ENCODE results near the gene DNAJA3. TPM values are rescaled to one million over a fixed set of nuclear protein-coding genes. Genes with fewer than 3 reads are reported as not detected.
"Not testable (repeated sequence)": the region's sequence is repeated elsewhere in the genome, so short reads cannot be mapped to it uniquely, and the experiment has no call there.

The DNAJA3 gene
- total RNA-seq, 1 donor from 2014 or later, result 35.2 TPM

DNA sequence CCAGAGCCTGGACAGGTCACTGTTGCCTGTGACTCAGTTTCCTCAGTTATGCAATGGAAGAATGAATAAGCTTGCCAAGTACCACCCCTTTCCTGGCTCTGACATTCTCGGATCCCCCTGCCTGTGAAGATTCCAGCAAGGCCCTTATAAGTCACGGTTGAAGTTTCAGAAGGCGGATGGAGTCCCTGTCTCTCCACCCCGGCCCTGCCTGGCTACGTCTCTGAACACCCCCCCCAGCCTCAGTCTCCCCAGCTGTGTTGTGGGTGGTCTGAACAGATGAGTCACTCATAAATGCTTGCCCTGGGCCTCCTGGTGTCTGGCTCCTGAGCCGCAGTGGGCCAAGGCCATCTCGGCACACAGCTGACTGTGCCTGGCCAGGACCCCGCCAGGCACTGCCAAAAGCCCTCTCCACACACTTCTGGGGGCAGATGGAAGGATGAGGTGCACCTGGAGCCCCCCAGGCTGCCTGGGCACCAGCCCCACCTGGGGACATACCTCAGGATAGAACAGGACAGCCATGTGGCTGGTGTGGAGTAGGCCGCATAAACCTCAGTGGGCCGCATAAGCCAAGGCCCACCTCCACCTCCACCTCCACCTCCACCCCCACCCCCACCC is 38.6 kb upstream of the DNAJA3 start:
- DNase-seq (ENCODE audit: extremely low read depth, low read depth, low spot score), result no peak

DNA sequence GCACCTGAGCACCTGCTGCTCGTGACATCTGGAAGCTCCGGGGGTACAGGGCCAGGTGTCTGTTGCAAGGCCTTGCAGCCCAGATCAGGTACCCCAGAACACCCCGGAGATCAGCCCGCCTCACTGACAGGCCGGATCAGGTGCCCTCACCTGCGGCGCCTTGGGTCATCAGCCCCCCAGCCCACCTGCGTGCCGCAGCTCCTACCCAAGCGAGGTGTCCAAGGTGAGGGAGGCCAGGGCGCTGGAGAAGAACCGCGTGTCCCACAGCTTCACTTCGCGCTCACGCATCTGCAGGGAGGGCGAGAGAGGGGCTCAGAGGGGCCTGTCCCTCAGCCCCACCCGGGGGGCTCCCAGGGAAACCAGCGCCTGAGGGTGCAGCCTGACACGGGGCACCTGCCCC is 37.9 kb upstream of the DNAJA3 start:
- DNase-seq (ENCODE audit: extremely low read depth, low read depth, low spot score), result no peak

DNA sequence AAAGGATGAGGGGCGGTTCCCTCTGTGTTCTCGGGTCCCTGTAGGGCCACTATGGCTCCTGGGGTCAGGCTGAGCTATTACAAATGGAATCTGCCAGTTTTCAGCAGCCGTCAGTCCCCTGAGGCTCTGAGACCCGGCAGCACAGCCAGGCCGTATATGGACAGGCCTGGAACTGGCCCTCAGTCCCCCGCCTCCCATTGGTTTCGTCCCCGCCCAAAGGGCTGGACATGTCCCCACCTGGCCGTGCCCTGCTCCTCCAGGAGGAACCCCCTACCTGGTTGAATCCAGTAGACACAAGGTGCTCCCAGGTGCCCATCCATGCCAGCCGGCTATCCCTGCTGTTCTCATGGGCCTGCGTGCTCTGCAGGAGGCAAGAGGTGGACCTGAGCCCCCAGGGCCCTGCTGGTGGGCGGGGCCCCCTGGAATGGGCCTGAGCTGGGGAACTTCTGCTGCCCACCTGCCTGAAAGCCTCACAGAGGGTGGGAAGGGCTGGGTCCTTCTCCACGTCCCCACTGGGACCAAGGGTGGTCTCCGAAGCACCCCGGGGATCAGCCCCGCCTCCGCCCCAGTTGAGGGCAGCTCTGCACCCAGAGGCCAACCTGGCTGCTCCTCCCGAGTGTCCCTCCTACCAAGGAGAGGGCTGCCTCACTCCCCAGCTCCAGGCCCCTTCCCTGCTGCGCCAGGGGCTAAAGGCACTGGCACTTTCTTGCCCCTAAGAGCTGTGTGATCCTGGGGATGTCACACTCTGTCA is 37.2 kb upstream of the DNAJA3 start:
- DNase-seq (ENCODE audit: extremely low read depth, low read depth, low spot score), result no peak

DNA sequence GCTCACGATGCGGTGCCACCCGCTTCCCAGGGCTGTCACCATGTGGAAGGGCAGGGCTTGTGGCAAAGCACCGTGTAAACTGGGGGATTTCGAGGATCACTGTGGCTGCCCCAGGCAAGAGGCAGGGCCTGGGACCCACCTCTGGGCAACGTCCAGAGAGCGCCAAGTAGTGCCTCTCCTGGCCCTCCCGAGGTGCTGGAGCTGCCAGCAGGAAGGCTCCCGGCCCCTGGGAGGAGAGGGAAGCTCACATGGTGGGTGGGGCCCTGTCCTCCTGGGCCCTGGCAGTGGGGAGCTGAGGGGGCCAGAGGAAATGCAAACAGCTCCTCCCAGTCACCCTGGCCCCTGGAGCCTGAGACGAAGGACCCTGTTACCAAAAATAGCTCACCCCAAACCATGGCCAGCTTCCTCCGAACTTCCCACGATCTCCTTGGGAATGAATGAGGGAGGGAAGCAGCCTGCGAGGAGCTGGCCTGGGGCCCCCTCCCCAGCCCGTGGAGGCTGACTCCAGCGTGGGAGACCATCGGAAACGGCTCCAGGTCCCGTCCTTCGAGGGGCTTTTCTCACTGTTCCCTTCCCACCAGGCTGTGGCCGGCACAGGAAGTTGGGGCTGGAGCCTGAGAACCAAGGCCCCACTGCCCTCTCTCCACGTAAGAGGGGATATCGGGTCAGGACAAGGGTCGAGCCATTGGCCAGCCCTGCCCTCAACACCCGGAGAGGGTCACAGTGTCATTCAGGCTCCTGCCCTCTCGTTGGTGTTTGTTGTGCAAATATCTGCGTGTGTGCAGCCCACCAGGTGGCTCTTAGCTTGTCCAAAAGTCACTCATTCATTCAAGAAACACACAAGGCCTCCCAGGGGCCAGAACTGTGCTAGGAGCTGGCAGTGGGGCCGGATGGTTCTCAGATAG is 36.4 kb upstream of the DNAJA3 start:
- DNase-seq (ENCODE audit: extremely low read depth, low read depth, low spot score), result no peak

DNA sequence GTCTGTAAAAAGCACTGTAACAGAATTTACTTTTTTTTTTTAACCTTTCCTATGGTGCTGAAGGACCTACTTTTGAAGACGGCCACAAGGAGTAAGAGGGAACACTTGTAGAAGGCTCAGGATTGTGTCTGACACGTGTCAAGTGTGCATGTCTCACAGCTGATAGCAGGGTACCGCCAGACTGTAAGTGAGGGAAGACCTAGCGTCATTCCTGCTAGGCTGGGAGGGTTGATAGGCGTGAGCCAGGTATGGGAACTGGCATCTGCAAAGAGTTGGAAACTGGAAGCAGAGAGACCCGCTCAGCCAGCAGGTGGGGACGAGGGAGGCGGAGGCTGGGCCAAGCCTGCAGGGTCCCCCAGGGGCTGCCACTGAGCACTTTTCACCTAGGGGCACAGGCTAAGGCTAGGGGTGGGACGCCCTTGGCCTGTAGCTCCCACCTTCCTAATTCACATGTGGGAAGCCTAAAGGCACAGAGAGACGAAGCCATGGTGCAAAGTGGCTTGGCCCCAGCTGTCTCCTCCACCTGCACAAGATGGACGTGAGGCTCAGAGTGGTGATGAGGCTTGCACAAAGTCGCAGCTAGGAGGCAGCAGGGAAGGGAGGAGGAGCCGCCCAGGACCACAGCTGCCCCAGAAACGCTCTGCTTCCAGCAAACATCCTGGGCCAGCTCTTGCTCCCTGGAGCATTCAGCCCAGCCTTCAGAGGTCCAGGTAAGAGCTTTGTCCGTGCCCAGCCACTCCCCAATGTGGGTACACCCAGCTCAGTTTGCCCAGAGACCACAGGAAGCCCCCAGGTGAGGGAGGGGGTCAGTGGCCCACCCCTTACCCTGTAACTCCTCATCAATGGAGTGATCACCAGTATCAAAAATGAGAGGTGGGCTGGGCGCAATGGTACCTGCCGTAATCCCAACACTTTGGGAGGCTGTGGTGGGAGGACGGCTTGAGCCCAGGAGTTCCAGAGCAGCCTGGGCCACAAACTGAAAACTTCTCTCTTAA is 35.1 kb upstream of the DNAJA3 start:
- no peak for DNase-seq (ENCODE audit: extremely low read depth, low read depth, low spot score)

DNA sequence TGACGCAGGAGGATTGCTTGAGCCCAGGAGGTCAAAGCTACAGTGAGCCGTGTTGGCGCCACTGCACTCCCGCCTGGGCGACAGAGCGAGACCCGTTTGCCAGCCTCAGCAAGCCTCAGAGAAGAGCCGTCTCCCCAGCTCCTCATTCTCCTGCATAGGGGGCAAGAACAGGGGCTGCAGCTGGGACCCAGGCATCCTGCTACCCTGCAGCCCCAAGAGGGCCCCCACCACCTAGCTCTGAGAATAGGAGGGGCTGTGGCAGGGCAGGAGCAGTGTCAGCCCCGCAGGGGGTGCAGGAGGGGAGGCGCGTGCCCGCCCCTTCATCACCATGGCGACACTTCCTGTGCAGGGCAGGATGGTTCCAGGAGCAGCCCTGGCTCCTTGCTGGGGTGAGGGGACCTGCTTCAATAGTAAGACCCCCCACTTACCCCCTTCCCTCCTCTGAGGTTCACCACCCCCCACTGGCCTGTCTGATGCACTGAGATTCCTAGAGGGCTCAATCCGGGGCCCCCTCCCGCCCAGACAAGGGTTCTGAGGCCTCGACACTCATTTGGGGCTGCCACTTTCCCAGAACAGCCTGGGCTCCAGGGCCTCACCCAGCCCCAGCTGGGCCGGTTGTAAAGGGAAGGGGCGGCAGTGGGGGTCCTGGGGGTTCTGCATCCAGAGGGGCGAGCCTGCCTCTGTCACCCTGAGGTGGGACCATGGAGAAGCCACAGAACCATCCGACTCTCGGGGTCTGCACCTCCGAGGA is 33.9 kb upstream of the DNAJA3 start:
- no peak for DNase-seq (ENCODE audit: extremely low read depth, low read depth, low spot score)

DNA sequence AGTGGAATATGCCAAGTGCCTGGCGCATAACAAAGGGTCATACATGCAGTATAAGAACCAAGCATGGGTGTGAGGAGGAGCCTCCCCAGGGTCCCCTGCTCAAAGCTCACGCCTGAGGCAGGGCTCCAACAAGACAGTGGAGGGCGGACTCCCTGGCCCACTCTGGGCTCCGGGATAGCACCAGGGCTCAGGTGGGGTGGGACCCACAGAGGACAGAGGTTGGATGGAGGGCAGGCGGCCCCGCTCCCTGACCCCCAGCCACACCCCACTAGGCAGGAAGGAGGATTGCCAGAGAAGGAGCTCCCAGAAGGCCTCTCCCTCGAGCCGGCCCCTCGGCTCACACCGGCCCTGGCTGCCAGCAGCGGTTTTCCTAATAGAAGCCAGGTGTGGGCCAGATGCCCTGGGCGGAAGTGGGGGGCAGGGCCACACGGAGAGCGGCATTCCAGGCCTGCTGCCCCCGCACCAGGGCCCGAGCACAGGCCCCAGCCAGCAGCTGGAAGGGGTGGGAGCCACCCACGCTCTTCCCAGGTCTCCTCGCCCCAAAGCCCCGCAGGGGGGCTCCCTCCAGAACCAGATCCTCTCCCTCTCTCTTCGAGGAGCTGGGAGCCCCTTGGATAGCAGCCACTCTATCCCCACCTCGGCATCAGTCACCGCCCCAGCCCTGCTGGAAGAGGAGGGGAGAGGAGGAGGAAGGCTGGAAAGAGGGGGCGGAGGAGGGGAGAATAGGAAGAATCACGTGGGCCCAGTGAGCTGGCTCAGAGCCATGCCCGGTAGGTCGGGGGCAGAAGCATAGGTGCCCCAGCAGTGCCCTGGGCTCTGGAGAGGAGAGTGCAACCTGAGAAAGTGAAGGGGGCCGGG is 33.1 kb upstream of the DNAJA3 start:
- no peak for DNase-seq (ENCODE audit: extremely low read depth, low read depth, low spot score)

DNA sequence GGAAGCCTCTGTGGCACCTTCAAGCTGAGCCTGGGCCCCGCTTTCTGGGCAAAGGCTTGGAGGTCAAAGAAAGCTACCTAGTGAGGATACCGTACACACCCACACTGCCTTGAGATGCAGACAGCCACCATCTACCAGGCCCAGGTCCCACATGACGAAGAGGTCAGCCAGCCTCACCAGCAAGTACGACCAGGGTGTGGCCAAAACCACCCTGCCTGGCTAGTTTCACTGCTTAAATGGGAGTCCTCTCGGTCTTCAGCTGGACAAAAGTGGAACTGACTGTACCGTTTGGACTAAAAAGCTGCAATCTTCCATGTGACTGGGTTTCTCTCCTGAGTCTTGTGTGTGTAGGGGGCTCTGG is 32.4 kb upstream of the DNAJA3 start:
- DNase-seq (ENCODE audit: extremely low read depth, low read depth, low spot score), result no peak

DNA sequence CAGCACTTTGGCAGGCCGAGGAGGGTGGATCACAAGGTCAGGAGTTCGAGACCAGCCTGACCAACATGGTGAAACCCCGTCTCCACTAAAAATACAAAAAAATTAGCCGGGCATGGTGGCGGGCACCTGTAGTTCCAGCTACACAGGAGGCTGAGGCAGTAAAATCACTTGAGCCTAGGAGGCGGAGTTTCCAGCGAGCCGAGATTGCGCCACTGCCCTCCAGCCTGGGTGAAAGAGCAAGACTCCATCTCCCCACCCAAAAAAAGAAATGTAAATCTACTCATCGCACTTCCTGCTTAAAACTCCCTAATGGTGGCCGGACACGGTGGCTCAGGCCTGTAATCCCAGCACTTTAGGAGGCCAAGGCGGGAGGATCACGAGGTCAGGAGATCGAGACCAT is 31.8 kb upstream of the DNAJA3 start:
- not testable (repeated sequence) for DNase-seq (ENCODE audit: extremely low read depth, low read depth, low spot score)

DNA sequence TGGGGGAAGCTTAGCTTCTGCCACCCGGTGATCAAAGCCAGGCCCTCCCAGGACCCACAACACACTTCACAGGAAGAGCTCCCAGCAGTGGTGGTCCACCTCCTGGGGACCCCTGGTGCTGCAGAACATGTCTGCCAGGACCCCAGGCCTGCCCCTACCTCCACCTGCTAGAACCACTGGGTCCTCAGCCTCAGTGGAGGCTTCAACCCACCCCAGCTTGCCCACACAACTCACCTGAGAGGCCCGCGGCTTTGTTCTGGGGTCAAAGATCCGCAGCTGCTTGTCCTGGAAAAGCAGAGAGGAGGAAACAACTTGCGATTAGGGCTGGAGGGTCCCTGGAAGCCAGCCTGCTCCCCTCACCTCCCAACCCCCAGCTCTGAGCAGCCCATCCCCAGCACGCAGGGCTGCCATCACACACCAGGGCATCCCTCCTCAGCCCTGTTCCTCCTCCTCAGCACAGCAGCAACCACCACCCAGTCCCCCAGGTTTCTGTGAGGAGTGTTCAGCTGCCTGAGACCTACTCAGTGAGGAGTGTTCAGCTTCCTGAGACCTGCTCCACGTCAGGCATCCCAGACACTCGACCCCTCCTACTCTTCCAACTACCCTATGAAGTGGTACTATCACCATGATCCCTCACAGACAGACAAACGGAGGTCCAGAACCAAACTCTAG is 30.5 kb upstream of the DNAJA3 start:
- DNase-seq (ENCODE audit: extremely low read depth, low read depth, low spot score), result no peak

DNA sequence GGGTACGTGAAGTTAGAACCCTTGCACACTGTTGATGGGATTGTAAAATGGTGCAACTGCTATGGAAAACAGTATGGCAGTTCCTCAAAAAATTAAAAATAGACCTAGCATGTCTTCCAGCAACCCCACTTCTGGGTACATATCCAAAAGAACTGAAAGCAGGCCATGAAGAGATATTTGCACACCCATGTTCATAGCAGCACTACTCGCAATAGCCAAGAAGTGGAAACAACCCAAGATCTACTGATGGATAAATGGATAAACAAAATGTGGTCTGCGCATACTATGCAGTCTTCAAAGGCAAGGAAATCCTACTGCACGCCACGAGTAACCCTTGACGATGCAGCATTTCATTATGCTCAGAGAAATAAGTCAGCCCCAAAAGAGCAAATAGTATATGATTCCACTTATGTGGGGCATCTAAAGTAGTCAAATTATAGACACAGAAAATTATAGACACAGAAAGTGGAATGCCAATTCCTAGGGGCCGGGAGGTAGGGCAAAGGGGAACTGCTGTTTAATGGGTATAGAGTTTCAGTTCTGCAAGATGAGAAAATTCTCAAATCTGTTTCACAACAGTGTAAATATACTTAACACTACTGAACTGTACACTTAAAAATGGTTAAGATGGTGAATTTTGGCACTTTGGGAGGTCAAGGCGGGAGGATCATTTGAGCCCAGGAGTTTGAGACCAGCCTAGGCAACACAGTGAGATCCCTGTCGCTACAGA is 26.5 kb upstream of the DNAJA3 start:
- DNase-seq (ENCODE audit: extremely low read depth, low read depth, low spot score), result no peak

DNA sequence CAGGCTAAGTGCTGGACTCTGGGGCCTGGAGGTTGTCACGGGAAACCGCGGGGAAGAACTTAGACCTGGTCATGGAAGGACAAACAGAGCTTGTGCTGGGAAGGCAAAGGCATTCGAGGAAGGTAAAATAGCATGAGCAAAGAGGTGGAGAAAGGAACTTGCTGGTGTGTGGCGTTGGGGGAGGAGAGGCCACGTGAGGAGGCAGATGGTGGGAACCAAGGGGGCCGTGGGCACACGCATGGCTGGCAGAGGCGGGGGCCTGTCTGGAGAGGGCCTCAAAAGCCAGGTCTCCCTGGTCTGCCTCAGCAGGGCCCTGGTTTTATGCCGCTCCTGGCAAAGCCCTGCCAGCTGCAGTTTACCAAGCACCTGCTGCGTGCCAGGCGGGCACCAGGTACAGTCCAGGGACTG is 24.6 kb upstream of the DNAJA3 start:
- DNase-seq (ENCODE audit: extremely low read depth, low read depth, low spot score), result no peak

DNA sequence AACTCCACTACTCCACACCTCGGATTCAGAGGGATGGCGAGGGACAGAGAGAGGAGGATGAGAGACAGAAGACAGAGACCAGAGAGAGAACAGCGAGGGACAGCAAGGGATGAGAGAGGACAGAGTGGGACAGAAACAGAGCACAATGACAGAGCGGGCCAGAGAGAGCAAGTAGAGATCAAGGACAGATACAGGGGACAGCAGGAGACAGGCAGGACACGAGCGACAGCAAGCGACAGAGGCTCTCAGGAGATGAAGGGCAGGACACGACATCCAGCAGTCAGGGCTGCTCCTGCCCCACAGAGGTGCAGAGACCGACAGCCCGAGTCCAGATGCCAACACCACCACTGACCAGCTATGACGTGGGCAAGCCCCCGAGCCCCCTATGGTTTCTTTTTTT is 24.2 kb upstream of the DNAJA3 start:
- no peak for DNase-seq (ENCODE audit: extremely low read depth, low read depth, low spot score)

DNA sequence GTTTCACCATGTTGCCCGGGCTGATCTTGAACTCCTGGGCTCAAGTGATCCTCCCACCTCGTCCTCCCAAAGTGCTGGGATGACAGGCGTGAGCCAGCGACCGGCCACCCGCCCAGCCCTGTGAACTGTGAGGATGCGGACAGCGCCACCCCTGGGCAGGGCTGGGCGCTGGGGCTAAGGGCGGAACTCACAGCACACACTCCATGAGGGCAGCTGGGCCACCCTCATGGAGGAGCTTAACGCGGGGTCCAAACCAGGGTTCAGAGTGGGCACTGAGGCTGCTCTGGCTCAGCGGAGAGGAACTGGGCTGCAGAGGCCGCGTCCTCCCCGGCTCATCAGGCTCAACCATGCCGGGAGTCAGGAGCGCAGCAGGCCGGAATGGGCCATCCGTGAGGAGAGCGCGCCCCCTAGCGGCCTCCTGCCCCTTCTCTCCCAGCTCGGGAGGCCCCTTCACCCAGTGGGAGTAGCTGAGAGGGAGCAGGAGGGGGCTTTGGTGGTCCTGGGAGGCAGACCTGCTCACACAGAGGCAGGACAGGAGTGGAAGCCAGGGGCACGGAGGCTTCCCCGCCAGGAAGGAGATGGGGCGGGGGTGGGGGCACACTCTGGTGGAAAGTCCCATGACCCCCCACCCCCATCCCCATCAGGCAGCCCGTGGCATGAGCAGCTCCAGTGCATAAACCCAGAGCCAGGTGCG is 23.1 kb upstream of the DNAJA3 start:
- DNase-seq (ENCODE audit: extremely low read depth, low read depth, low spot score), result no peak

DNA sequence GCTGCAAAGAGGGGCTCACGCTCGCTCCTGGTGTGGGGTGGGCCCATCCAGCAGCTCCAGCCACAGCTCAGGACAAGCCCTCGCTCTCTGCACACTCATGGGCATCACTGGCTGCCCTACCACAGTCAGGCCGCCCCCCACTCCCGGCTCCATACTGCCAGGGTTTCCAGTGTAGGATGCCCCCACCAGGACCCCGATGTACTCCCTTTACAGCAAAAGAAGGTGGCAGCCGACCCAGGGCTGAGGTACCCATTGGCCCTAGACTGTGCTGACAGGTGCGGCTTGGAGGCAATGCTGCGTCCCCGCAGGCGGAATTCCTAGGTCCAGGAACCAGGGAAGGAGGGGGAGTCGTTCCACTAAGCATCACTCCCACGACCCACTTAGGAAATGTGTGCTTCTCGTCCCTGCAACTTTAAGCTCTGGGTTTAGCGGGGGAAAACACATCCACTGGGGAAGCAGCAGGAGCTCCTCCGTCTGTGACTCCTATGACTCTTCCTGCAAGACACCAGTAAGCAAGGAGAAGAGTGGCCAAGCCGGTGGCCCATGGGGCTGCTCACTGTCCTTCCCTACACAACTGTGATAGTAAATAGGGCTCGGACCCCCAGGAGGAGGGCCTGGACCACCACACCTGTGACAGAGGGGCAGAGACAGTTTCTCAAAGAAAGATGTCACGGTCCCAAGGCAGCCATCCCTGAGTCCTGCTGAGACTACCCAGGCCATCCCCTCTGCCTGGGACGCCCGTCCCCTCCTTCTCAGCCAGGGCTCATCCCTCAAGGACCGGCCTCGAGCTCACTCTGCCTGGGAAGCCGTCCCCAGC is 22.3 kb upstream of the DNAJA3 start:
- no peak for DNase-seq (ENCODE audit: extremely low read depth, low read depth, low spot score)

DNA sequence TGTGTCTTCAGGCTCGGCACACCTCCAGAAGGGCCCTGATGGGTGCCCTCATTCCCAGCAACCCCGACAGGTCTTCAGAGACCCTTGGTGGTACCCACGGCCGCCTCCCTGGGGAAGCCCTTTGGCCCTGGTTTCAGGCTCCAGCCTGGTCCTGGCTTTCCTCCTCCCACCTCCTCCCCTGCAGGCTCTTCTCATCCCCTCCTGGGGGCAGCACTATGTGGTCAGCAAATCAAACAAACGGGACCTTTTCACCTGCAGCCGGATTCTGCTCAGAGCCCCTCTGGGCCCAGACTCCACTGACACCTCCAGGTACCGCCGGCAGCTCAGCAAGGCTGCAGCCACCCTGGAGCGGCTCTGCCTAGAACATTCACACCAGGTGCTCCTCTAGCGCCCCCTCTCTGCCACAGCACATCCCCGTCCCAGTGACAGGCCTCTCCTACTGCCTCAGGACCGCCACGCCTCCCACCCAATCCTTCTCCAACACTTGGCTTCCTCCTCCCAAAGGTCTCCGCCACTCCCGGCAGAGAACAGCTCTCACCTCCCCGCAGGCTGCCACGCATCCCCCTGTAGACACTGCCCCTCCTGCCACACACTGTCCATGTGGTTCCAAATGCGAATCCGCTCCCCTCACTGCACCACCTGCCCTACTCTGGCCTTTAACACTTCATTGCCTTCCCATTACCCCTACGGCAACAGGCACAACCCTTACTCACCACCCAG is 21.3 kb upstream of the DNAJA3 start:
- no peak for DNase-seq (ENCODE audit: extremely low read depth, low read depth, low spot score)
